GM12878 (cell line): Measurements from ENCODE around the gene GABRB1.

Experiments used
- EP300 ChIP-seq, 2 experiments: fragments of 150-350 bp in 1 of 2; IDR thresholded peaks; 2 replicates each; pipeline ENCODE4 v1.6.1; 2011 to 2012; ENCODE audit warnings: low read depth in 2 of 2, low read length in 2 of 2, borderline replicate concordance in 1 of 2, improper control_type of control experiment in 1 of 2, inconsistent platforms in 1 of 2; ENCODE audit not compliant: control insufficient read depth in 1 of 2
- ESRRA ChIP-seq: IDR thresholded peaks from 2 replicates; pipeline ENCODE4 v1.6.1; 2012; ENCODE audit warnings: mild to moderate bottlenecking, low read length, improper control_type of control experiment
- JUNB ChIP-seq: IDR thresholded peaks from 2 replicates; pipeline ENCODE4 v1.6.1; 2016; ENCODE audit warnings: antibody characterized with exemption, mild to moderate bottlenecking
- POLR2A ChIP-seq: IDR thresholded peaks from 2 replicates; pipeline ENCODE4 v1.6.1; 2011; ENCODE audit warnings: low read depth, mild to moderate bottlenecking, low read length
- POLR2AphosphoS5 ChIP-seq: IDR thresholded peaks from 2 replicates; pipeline ENCODE4 v1.6.1; 2011; ENCODE audit warnings: mild to moderate bottlenecking, low read length, inconsistent platforms
- RFX5 ChIP-seq: IDR thresholded peaks from 2 replicates; pipeline ENCODE4 v1.6.1; 2011; ENCODE audit warnings: low read depth, low read length, improper control_type of control experiment
- STAT1 ChIP-seq: fragments of 450-650 bp; conservative IDR thresholded peaks from 2 replicates; pipeline ENCODE4 v1.6.1; 2014; ENCODE audit warnings: antibody characterized with exemption, mild to moderate bottlenecking
- TF ChIP-seq, protein P1 (sequence below), 3 experiments: IDR thresholded peaks in 2 of 3; conservative IDR thresholded peaks in 1 of 3; 2 replicates each; pipeline ENCODE4 v1.5.1; 2011; ENCODE audit warnings: low read depth in 3 of 3, low read length in 3 of 3, mild to moderate bottlenecking in 3 of 3, control low read depth in 2 of 3, moderate library complexity in 2 of 3, inconsistent platforms in 1 of 3, mixed read lengths in 1 of 3; ENCODE audit not compliant: control insufficient read depth in 2 of 3, insufficient read depth in 1 of 3; ENCODE audit errors: extremely low read depth in 1 of 3
- TF ChIP-seq, protein P2 (sequence below): IDR thresholded peaks from 2 replicates; pipeline ENCODE4 v1.6.1; 2011; ENCODE audit warnings: borderline replicate concordance, low read depth, mild to moderate bottlenecking, moderate library complexity, mixed read lengths, low read length; ENCODE audit not compliant: insufficient read depth; ENCODE audit errors: extremely low read length
- TF ChIP-seq, protein P3 (sequence below): IDR thresholded peaks from 2 replicates; pipeline ENCODE4 v1.6.1; 2012; ENCODE audit warnings: low read depth, low read length, improper control_type of control experiment

DNA sequence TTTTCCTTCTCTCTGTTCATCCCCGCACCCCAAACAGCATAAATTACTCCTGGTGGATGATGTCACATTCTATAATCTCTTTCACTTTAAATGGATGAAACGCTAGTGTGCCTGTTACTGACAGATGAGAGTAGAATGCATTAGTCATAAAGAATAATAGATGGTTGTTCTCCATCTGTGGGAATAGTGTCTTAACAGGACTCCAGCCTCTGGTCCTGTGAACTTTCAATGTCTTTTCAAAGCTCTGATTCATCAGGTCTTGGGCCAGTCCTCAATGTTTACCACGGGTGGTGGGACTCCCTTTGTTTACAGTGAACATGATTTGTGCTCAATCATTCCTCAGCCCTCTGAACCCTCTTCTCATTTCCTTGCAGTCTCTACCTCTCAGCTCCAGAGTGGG, 182.6 kb downstream of the GABRB1 start:
- TF ChIP-seq, protein P1, sequence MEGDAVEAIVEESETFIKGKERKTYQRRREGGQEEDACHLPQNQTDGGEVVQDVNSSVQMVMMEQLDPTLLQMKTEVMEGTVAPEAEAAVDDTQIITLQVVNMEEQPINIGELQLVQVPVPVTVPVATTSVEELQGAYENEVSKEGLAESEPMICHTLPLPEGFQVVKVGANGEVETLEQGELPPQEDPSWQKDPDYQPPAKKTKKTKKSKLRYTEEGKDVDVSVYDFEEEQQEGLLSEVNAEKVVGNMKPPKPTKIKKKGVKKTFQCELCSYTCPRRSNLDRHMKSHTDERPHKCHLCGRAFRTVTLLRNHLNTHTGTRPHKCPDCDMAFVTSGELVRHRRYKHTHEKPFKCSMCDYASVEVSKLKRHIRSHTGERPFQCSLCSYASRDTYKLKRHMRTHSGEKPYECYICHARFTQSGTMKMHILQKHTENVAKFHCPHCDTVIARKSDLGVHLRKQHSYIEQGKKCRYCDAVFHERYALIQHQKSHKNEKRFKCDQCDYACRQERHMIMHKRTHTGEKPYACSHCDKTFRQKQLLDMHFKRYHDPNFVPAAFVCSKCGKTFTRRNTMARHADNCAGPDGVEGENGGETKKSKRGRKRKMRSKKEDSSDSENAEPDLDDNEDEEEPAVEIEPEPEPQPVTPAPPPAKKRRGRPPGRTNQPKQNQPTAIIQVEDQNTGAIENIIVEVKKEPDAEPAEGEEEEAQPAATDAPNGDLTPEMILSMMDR (IDR thresholded peaks at IDR 0.05 in 2 of 3, conservative IDR thresholded peaks at IDR 0.05 in 1 of 3; ENCODE audit: control insufficient read depth in 2 of 3, extremely low read depth in 1 of 3, insufficient read depth in 1 of 3, low read depth in 3 of 3, low read length in 3 of 3): no peak
- no peak for TF ChIP-seq JUNB
- TF ChIP-seq ESRRA: no peak
- TF ChIP-seq, protein P2, sequence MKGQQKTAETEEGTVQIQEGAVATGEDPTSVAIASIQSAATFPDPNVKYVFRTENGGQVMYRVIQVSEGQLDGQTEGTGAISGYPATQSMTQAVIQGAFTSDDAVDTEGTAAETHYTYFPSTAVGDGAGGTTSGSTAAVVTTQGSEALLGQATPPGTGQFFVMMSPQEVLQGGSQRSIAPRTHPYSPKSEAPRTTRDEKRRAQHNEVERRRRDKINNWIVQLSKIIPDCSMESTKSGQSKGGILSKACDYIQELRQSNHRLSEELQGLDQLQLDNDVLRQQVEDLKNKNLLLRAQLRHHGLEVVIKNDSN: no peak
- no peak for TF ChIP-seq RFX5
- TF ChIP-seq, protein P3, sequence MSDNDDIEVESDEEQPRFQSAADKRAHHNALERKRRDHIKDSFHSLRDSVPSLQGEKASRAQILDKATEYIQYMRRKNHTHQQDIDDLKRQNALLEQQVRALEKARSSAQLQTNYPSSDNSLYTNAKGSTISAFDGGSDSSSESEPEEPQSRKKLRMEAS: no peak
- TF ChIP-seq POLR2AphosphoS5: no peak
- TF ChIP-seq STAT1: no peak
- no peak for TF ChIP-seq POLR2A
- TF ChIP-seq EP300 (IDR thresholded peaks at IDR 0.05; ENCODE audit: borderline replicate concordance in 1 of 2, control insufficient read depth in 1 of 2, low read depth in 2 of 2, low read length in 2 of 2): no peak
